Neural progenitor cell (in vitro differentiated cells): ENCODE data around the gene GSG1L. TPM values are rescaled to one million over a fixed set of nuclear protein-coding genes. Genes with fewer than 3 reads are reported as not detected.

Source experiments
- DNase-seq: peaks from one replicate; pipeline ENCODE4 v3.0.0-alpha.2; 2016; ENCODE audit warnings: low spot score
- H2AFZ ChIP-seq: fragments of 200-600 bp; sonication (generic); replicated peaks from 2 replicates; pipeline ENCODE4 v1.6.1; 2016; ENCODE audit warnings: antibody characterized with exemption
- H3F3A ChIP-seq: fragments of 200-600 bp; sonication (generic); 2 replicates; pipeline ENCODE4 v1.6.1; 2016; ENCODE audit warnings: antibody characterized with exemption, low read depth
- H3K27ac ChIP-seq: fragments of 200-600 bp; sonication (generic); 2 replicates; pipeline ENCODE4 v1.5.1; 2016; ENCODE audit warnings: mild to moderate bottlenecking
- H3K27me3 ChIP-seq: fragments of 200-600 bp; sonication (generic); 2 replicates; pipeline ENCODE4 v1.6.1; 2016; ENCODE audit warnings: mild to moderate bottlenecking, moderate library complexity
- H3K36me3 ChIP-seq: fragments of 200-600 bp; sonication (generic); 2 replicates; pipeline ENCODE4 v1.5.1; 2016
- H3K4me1 ChIP-seq: fragments of 200-600 bp; sonication (generic); 2 replicates; pipeline ENCODE4 v1.6.1; 2016; ENCODE audit warnings: mixed run types
- H3K4me2 ChIP-seq: fragments of 200-600 bp; sonication (generic); 2 replicates; pipeline ENCODE4 v1.6.1; 2016
- H3K4me3 ChIP-seq: fragments of 200-600 bp; sonication (generic); 2 replicates; pipeline ENCODE4 v1.5.1; 2016
- H3K79me2 ChIP-seq: fragments of 200-600 bp; sonication (generic); 2 replicates; pipeline ENCODE4 v1.6.1; 2016; ENCODE audit warnings: low read depth
- H3K9ac ChIP-seq: fragments of 200-600 bp; sonication (generic); 2 replicates; pipeline ENCODE4 v1.6.1; 2016
- H3K9me3 ChIP-seq: fragments of 200-600 bp; sonication (generic); 2 replicates; pipeline ENCODE4 v1.5.1; 2016; ENCODE audit warnings: low read depth
- H4K20me1 ChIP-seq: fragments of 200-600 bp; sonication (generic); 2 replicates; pipeline ENCODE4 v1.6.1; 2016; ENCODE audit warnings: low read depth
- H3K27ac Mint-ChIP-seq: 3 replicates; pipeline ENCODE4 v1.8.0; 2021; ENCODE audit warnings: mixed read lengths
- H3K27me3 Mint-ChIP-seq: 2 replicates; pipeline ENCODE4 v1.8.0; 2022; ENCODE audit warnings: low read depth, mild to moderate bottlenecking, inconsistent platforms, moderate library complexity, mixed read lengths; ENCODE audit not compliant: insufficient read depth
- H3K36me3 Mint-ChIP-seq: 3 replicates; pipeline ENCODE4 v1.8.0; 2021; ENCODE audit warnings: mixed read lengths
- H3K4me1 Mint-ChIP-seq: 3 replicates; pipeline ENCODE4 v1.8.0; 2021; ENCODE audit warnings: mixed read lengths
- H3K4me3 Mint-ChIP-seq: 3 replicates; pipeline ENCODE4 v1.8.0; 2021; ENCODE audit warnings: mild to moderate bottlenecking, moderate library complexity, mixed read lengths
- H3K9me3 Mint-ChIP-seq: 3 replicates; pipeline ENCODE4 v1.8.0; 2020; ENCODE audit warnings: mixed read lengths
- CTCF ChIP-seq: fragments of 200-600 bp; sonication (generic); IDR thresholded peaks from 2 replicates; pipeline ENCODE4 v1.5.1; 2017; ENCODE audit warnings: antibody characterized with exemption, mild to moderate bottlenecking
- EZH2 ChIP-seq: fragments of 200-600 bp; sonication (generic); IDR thresholded peaks from 2 replicates; pipeline ENCODE4 v1.6.1; 2017; ENCODE audit warnings: antibody characterized with exemption, mild to moderate bottlenecking, moderate library complexity
- EZH2phosphoT487 ChIP-seq: fragments of 200-600 bp; sonication (generic); IDR thresholded peaks from 2 replicates; pipeline ENCODE4 v1.6.1; 2017; ENCODE audit warnings: antibody characterized with exemption
- total RNA-seq: library from RNA; depleted of rRNA; stranded (reverse); fragments of >200 nt; gene quantifications from 2 replicates; pipeline ENCODE4 v1.2.3, GENCODE V29; 2015; ENCODE audit warnings: low replicate concordance

GSG1L gene
- total RNA-seq, 1 donor from 2014 or later = not detected

- peaks cover 18% of the 10 kb centered on the region for H3K36me3 Mint-ChIP-seq
- H3K27me3 Mint-ChIP-seq = peaks cover 14% of the 10 kb centered on the region
- Histone ChIP-seq H3K9me3 (no peaks in the 10 kb centered on the region), H4K20me1 (no peaks in the 10 kb centered on the region), H3K79me2 (no peaks in the 10 kb centered on the region), H3K9ac (no peak overlapping the region), H3K4me2 (no peak overlapping the region), H3K27me3 (no peaks in the 10 kb centered on the region), H2AFZ (no peak overlapping the region), H3K36me3 (no peaks in the 10 kb centered on the region), H3K4me3 (no peak overlapping the region), H3F3A (no peaks in the 10 kb centered on the region), H3K27ac (no peak overlapping the region), H3K4me1 (no peaks in the 10 kb centered on the region)
- DNase-seq = no peak
- H3K4me1 Mint-ChIP-seq = peaks cover 16% of the 10 kb centered on the region
- H3K27ac Mint-ChIP-seq = no peak overlapping the region
- H3K4me3 Mint-ChIP-seq = no peak overlapping the region
- no peak for TF ChIP-seq EZH2
- no peak for TF ChIP-seq CTCF
- no peak for TF ChIP-seq EZH2phosphoT487
- H3K9me3 Mint-ChIP-seq = no peaks in the 10 kb centered on the region
Measured at GRCh38 chr16:27751233-27751632, 312.3 kb downstream of the GSG1L start.

DNA sequence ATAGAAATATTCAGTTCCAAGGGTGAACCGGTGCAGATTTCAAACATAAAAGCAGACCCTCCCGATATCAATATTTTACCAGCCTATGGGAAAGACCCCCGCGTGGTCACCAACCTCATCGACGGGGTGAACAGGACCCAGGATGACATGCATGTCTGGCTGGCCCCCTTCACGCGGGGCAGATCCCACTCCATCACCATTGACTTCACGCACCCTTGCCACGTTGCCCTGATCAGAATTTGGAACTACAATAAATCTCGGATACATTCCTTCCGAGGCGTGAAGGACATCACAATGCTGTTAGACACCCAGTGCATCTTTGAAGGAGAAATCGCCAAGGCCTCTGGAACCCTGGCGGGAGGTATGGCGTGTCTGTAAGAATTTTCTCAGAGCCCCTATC is 313.6 kb downstream of the GSG1L start:
- Mint-ChIP-seq H3K9me3 (no peaks in the 10 kb centered on the region), H3K36me3 (peaks cover 18% of the 10 kb centered on the region), H3K4me3 (no peak overlapping the region), H3K4me1 (peaks cover 11% of the 10 kb centered on the region), H3K27me3 (peaks cover 11% of the 10 kb centered on the region), H3K27ac (no peak overlapping the region)
- Histone ChIP-seq H3K79me2 (no peaks in the 10 kb centered on the region), H3F3A (no peaks in the 10 kb centered on the region), H3K27ac (no peak overlapping the region), H4K20me1 (no peaks in the 10 kb centered on the region), H3K36me3 (no peaks in the 10 kb centered on the region), H3K9me3 (no peaks in the 10 kb centered on the region), H3K4me3 (no peak overlapping the region), H3K4me2 (no peak overlapping the region), H3K9ac (no peak overlapping the region), H3K27me3 (no peaks in the 10 kb centered on the region), H3K4me1 (no peaks in the 10 kb centered on the region), H2AFZ (no peak overlapping the region)
- no peak for DNase-seq
- TF ChIP-seq CTCF = no peak
- no peak for TF ChIP-seq EZH2phosphoT487
- TF ChIP-seq EZH2 = no peak

DNA sequence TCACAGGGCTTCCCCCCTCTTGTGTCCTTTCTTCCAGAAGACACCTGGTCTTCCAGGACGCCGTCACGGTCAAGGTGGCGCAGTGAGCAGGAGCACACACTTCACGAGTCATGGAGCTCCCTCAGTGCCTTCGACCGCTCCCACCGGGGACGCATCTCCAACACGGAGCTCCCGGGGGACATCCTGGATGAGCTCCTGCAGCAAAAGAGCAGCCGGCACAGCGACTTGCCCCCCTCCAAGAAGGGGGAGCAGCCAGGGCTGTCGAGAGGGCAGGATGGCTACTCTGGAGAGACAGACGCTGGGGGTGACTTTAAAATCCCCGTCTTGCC is 314.0 kb downstream of the GSG1L start:
- H3K27me3 ChIP-seq = no peaks in the 10 kb centered on the region
- H3K27ac Mint-ChIP-seq = no peak overlapping the region
- H3K9me3 Mint-ChIP-seq = no peaks in the 10 kb centered on the region
- peaks cover 8% of the 10 kb centered on the region for H3K4me1 Mint-ChIP-seq
- no peak overlapping the region for H3K4me2 ChIP-seq
- H3K4me1 ChIP-seq = no peaks in the 10 kb centered on the region
- TF ChIP-seq EZH2 (no peak), CTCF (no peak), EZH2phosphoT487 (no peak)
- peaks cover 16% of the 10 kb centered on the region for H3K36me3 Mint-ChIP-seq
- H3F3A ChIP-seq = no peaks in the 10 kb centered on the region
- no peak overlapping the region for H3K27ac ChIP-seq
- H3K9ac ChIP-seq = no peak overlapping the region
- no peaks in the 10 kb centered on the region for H4K20me1 ChIP-seq
- H3K27me3 Mint-ChIP-seq = peaks cover 11% of the 10 kb centered on the region
- H3K36me3 ChIP-seq = no peaks in the 10 kb centered on the region
- H3K79me2 ChIP-seq = no peaks in the 10 kb centered on the region
- no peak overlapping the region for H3K4me3 Mint-ChIP-seq
- no peak overlapping the region for H2AFZ ChIP-seq
- no peak for DNase-seq
- no peak overlapping the region for H3K4me3 ChIP-seq
- H3K9me3 ChIP-seq = no peaks in the 10 kb centered on the region
